ENCODE results near the gene CHPF2.

CHPF2 gene

DNA sequence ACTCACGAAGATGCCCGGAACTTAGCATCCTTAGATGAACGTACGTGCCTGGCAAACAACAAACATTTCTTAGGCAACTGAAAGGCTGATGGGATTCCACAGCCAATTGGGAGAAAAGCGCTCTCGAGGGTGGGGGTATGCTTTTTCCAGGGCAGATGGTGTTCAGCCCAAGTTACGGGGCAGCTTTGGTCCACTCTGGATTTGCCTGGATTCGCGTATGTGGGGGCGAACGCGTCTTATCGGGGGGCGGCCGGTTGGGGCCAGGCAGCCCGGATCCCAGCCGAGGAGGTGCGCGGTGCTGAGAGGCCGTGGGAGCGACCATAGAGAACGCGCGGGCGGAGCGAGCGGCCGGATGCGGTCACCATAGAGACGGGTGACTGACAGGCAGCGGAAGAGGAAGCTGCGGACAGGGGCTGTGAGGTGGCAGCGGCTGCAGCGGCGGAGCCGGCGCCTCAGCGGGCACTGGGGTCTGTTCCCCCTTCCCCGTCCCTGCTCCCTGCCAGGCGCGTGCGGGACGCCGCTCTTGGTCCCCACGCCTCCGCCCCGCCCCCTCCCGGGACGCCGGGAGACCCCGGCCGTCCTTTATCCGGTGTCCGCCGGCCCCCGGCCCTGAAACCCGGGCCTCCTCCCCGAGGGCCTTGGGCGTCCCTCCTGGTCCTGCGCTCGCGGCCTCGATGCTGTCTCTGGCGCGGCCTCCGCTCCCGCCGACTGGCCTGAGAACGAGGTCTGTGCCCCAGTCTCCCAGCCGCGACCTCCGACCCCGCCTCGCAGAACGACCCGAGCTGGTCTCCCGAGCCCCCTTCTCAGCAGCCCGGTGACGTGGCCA lies at the start of gene CHPF2:
CHPF2 (plus strand) TSS at position 393 of the 826 bp plus-strand sequence. CDS start 1,529 bp downstream, outside the sequence.
- DNase-seq = peak; percentile 96

- DNase-seq = no peak
These were observed 46.3 kb upstream of the CHPF2 start for GRCh38 chr7:151185762-151186639.

GRCh38 chr7:151186640-151187408 lies 45.5 kb upstream of the CHPF2 start, which contains the start of gene ASB10:
ASB10 (minus strand) TSS chr7:151187250; CDS start chr7:151187130, 120 bp downstream.
- DNase-seq = no peak

- DNase-seq = no peak
These were observed 44.7 kb upstream of the CHPF2 start for GRCh38 chr7:151187409-151188251.

DNA sequence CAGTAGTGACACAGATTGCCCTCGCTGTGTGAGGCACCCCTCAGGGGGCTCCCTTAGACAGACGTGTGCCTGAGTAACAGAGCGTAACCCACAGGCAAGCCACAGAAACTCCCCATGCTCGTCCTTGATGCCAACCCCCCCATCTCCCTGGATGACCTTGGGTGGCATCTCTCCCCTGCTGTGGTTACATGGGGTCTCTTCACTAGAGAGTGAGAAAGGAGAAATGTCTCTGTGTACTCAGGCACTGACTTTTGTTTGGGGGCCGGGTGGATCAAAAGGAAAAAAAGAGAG lies 44.1 kb upstream of the CHPF2 start:
- DNase-seq = no peak

DNA sequence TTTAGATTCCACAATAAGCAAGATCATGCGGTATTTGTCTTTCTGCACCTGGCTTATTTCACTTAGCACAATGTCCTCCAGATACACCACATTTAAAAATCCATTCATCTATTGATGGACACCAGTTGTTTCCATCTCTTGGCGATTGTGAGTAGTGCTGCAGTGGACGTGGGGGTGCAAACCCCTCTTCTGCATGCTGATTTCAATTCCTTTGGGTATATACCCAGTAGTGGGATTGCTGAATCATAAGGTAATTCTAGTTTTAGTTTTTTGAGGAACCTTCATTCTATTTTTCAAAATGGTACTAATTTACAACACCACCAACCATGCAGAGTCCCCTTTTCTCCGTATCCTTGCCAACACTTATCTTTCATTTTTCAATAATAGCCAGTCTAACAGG lies 43.2 kb upstream of the CHPF2 start:
- DNase-seq = no peak

DNA sequence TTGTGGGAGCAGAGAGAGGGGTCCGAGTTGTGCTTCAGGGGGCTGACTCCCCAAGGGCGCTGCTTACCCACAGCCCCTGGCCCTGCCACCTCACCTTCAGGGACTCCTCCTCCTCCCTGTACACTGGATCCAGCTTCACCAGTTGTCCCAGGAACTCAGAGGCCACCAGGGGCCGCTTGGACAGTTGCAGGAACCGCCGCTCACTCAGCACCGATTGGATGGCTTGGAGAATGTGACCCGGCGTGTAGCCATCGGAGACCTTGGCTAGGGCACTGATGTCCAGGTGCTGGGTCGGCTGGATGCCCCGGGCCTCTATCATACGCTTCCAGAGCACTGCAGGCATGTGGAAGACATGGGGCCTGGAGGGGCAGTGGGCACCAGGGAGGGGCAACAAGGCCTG lies 40.7 kb upstream of the CHPF2 start:
- no peak for DNase-seq

DNA sequence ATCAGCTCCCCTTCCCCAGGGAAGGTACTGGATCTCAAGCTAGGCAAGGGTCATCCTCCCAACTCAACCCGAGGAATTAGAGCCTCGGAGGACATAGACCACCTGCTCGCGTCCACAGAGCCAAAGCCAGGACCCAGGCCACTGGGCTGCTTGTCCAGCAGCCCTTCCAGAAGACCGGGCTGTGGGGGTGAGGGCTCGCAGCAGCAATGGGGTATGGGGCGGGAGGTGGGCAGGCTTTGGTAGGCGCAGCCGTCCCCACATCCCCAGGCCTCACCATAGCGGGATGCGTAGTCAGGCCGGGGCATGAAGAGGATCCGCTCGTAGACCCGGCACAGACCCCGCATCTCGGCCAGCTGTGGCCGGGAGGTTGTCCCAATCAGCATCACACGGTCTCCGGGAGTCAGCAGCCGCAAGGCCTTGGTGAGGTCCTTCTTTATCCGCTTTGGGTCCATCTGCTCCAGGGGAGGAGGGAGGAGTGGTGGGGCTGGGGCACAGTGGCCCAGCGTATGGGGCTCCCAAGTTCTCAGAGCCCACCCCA lies 40.2 kb upstream of the CHPF2 start:
- DNase-seq = no peak

DNA sequence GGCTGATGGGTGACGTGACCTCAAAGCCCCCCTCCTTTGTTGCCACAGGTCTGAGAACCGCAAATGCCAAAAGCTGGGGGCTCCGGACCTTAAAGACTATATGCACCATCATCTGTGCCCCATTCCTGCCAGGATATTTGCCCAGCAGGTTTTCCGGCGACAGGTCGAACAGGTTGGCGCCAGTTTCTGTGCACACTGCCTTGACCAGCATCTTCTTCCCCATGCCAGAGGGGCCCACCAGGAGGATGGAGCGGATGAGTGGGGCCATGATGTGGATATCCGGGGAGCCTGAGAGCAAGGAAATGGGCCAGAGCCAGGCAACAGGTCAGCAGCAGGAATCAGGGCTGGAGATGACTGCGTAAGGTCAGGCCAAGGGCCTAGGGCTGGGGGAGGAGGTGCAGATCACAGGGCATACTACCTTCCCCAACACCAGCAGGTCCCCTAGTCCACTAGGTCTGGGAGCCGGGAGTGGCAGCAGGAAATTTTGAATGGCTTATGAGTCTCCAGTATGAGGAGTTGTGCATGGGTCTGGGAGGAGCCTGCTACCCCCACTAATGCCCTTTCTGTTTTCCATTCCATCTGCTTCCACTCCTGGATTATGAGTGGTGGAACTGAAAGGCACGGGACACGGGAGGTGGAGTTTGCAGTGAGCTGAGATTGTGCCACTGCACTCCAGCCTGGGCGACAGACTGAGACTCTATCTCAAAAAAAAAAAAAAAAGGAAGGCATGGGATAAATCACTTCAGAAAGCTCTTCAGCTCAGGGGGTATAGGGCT lies 38.9 kb upstream of the CHPF2 start:
- DNase-seq = no peak

DNA sequence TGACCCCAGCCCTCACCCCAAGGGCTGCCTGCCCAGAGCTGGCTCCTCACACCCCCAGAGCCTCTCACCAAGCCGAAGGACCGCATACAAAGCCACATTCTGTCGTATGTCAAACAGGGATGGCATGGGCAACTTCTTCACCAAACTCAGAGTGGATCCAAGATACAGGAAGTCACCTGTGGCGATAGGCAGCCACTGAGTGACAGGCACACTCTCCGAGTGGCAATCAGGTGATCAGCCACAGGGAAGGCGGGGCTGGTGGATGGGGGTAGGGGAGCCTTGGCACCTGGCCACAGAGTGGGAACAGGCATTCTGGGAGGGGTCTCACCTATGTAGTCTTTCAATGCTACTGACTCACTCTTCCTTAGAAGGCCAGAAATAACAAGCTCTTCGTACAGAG lies 38.1 kb upstream of the CHPF2 start:
- no peak for DNase-seq

GRCh38 chr7:151195616-151196450 lies 36.5 kb upstream of the CHPF2 start:
- no peak for DNase-seq

DNA sequence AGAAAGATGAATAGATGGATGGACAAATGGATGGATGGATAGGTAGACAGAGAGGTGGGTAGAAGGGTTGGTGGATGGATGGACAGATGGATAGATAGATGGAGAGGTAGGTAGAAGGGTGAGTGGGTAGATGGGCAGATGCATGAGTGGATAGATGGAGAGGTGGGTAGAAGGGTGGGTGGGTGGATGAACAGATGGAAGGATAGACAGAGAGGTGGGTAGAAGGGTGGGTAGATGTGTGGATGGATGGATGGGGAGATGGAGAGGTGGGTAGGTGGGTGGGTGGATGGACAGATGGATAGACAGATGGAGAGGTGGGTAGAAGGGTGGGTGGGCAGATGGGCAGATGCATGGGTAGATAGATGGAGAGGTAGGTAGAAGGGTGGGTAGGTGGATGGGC lies 34.4 kb upstream of the CHPF2 start:
- DNase-seq = no peak

DNA sequence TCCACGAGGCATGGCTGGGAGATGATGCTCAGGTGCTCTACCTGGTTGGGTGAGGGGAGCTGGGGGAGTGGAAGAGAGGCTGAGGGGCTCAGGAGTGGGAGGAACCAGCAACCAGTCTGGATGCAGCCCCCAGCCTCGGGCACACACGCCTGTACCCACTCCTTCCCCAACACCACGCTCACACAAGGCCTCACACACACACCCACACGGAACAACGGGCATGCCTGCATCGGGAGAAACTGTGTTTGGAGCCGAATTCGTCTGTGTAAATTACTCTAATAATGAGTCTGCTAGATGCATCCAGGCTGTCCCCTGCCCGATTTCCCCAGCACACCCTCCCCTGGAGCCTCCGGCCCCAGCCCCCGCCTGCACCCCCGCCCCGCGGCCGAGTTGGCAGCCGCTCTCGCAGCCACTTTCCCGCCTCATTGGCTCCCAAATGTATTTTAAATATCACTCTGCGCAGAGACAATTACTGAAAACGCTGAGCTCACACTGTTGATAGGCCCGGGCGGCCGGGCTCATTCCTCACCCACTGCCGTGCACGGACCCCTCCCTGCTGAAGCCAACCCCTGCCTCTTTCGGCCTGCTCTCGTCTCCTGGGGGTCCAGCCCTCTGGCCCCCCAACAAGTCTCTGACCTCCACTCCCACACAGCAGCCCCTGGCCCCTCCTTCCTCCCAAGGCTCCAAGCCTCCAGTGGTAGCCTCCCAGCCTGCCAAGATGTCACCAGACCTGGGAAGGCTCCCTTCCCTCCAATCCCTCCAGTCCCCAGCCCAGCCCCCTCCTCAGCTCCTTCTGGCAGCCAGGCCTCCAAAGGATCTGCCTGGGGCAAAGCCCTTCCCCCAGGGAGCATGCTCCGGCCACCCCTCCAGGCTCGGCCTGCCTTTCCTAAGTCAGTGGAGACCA lies 33.1 kb upstream of the CHPF2 start:
- DNase-seq = no peak

DNA sequence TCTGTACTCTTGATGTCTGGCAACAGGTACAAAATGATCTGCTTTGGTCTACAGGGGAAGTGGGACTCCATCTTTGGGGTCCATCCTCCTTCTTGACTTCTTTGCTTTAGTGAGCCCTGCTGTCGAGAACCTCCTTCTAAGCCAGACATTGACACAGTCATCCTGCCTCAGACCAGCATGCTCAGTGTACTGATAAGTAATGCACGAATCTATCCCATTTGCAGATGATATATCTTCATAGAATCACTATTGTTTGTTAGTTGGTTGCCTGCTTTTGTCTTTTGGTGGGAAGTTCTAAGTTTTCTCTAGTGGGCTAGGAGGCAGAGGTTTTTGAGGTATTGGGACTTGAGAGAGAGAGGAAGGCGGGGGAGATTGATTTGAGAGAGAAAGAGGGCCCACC lies 30.9 kb upstream of the CHPF2 start:
- DNase-seq = no peak

DNA sequence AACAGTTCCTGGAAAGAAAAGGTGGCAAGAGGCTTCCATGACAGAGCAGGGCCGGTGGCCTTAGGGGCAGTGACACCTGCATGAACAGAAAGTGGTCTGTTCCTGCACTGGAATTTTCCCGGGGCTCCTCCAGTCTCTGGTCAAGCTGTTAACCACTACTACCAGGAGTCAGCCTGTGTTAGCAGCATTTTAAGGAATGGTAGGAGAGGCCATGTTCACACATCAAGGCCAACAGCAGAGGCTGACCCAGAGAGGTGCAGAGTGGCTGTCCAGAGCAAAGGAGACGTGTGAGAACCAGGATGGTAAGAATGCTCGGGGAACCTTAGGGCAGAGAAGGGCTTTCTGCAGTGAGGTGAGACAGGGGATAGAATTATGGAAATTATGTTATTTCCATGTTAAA lies 30.5 kb upstream of the CHPF2 start:
- no peak for DNase-seq

- DNase-seq = no peak
These were observed 29.4 kb upstream of the CHPF2 start for GRCh38 chr7:151202836-151203235.

GRCh38 chr7:151204383-151205032 lies 27.8 kb upstream of the CHPF2 start:
- DNase-seq = no peak

DNA sequence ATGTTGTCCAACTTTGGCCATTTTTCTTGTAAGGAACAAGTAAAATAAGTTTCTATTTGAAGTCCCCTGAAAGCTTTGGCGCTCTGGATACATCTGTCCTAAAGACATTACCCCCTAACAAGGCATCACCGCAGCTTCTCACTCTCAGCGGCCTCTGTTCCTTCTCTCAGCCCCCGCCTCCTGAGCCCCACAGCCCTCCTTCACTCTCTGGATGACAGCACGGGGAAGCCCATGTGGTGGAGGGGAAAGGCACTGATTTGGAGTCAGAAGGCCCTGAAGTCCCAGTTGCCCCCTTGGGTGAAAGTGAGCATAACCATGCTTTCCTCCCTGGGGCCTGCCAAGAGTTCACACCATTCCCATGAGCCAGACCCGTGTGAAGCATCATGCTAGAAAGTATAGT lies 26.6 kb upstream of the CHPF2 start:
- no peak for DNase-seq

DNA sequence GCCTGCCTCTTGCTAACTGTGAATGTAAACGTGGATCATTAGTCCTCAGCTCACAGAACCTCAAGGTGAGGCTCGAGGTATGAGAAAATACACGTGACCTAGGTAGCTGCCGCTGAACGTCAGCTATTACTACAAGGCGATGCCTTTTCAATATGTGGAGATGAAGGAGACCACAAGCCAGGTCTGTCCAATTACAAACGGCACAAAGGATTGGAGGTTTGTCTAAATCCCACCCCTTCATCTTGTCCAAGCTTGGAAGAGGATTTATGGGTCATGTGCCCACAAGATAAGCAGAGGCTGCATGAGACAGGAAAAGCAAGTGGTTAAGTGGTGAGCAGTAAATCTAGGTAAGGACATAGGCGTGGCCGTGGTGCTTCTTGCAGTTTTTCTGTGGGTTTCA lies 25.4 kb upstream of the CHPF2 start:
- DNase-seq = peak; percentile 66

Data from hematopoietic multipotent progenitor cell treated with erythropoietin and hydrocortisone succinate and interleukin-3 and kit ligand, for 6 days (in vitro differentiated cells).